Uterus (tissue), 4 donors: ENCODE results near the gene TUBAL3. TPM values are rescaled to one million over a fixed set of nuclear protein-coding genes. Genes with fewer than 3 reads are reported as not detected.

Source experiments
- DNase-seq, 2 donors: peaks; one replicate each; pipeline ENCODE4 v3.0.0-alpha.2; 2019 to 2020
- H3K27ac ChIP-seq, 2 donors: fragments of 200-600 bp; sonication (generic); 1 replicate in 1 of 2; 2 replicates in 1 of 2; pipeline ENCODE4 v1.5.1; 2016 to 2018
- H3K27me3 ChIP-seq, 2 donors: fragments of 200-600 bp; sonication (generic); one replicate each; pipeline ENCODE4 v1.5.1; 2018 to 2019; ENCODE audit warnings: control low read depth in 1 of 2
- H3K36me3 ChIP-seq, 2 donors: fragments of 200-600 bp; sonication (generic); one replicate each; pipeline ENCODE4 v1.5.1; 2019; ENCODE audit warnings: control low read depth in 1 of 2
- H3K4me1 ChIP-seq, 2 donors: fragments of 200-600 bp; sonication (generic); one replicate each; pipeline ENCODE4 v1.5.1; 2018 to 2019; ENCODE audit warnings: control low read depth in 1 of 2
- H3K4me3 ChIP-seq, 2 donors: fragments of 200-600 bp; sonication (generic); 1 replicate in 1 of 2; 2 replicates in 1 of 2; pipeline ENCODE4 v1.5.1; 2018 to 2019; ENCODE audit warnings: mild to moderate bottlenecking in 1 of 2
- H3K9me3 ChIP-seq, 2 donors: fragments of 200-600 bp; sonication (generic); one replicate each; pipeline ENCODE4 v1.5.1; 2019; ENCODE audit warnings: control low read depth in 1 of 2
- CTCF ChIP-seq, 4 experiments: fragments of 200-600 bp in 2 of 4; fragments of 450-650 bp in 2 of 4; sonication (generic) in 2 of 4; IDR thresholded peaks; one replicate each; pipeline ENCODE4 v1.5.1; 2016 to 2019; ENCODE audit warnings: antibody characterized with exemption in 4 of 4, mild to moderate bottlenecking in 2 of 4, moderate library complexity in 1 of 4
- POLR2A ChIP-seq, 2 donors: fragments of 450-650 bp; IDR thresholded peaks; one replicate each; pipeline ENCODE4 v1.6.1; 2016; ENCODE audit warnings: antibody characterized with exemption in 2 of 2, mild to moderate bottlenecking in 1 of 2, moderate library complexity in 1 of 2
- intact Hi-C: fragments of 100-400 bp; cut with DNase I; formaldehyde crosslinking; loops from one replicate; pipeline ENCODE4 v1.15.1; 2023; ENCODE audit warnings: low total_unique reads
- total RNA-seq, 4 donors: library from RNA; depleted of rRNA in 3 of 4; stranded (reverse); fragments of >200 nt in 3 of 4; gene quantifications; one replicate each; pipeline versions ENCODE4 v1.1.0 to v1.2.4, GENCODE V29; 2014 to 2023
- donor health status: DM: yes; HTN: yes; CAD: no.

The TUBAL3 gene
- total RNA-seq, 4 donors from 2014 or later: not detected

DNA sequence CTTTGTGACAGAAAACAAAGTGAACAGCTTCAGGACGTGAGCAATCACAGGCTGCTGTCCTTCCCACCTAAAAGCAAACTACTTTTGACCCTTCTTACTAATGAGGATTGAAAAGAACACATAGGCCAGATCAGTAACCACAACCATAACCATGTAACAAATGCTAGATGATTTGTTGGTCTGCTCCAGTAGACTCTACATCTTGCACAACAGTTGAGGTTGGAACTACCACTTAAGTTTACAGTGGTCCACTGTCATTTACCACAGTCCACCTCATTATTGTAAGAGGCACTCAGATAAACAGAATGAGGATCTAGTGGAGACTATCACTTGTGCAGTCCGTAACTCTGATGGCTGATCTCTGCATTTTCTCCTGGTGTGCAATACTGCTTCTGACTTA lies 35.6 kb upstream of the TUBAL3 start:
- Histone ChIP-seq H3K4me1 (no peaks in the 10 kb centered on the region), H3K4me3 (no peak overlapping the region), H3K27ac (no peak overlapping the region), H3K9me3 (no peaks in the 10 kb centered on the region), H3K36me3 (no peaks in the 10 kb centered on the region), H3K27me3 (no peaks in the 10 kb centered on the region)
- intact Hi-C loops: loop anchor here (5.0 kb wide), 1 partner anchor 182 kb away; no protein-coding TSS in a partner anchor
- DNase-seq: no peak
- TF ChIP-seq CTCF (IDR thresholded peaks at IDR 0.05): no peak
- TF ChIP-seq POLR2A (IDR thresholded peaks at IDR 0.05): no peak

- H3K9me3 ChIP-seq: no peaks in the 10 kb centered on the region
- H3K4me1 ChIP-seq: no peaks in the 10 kb centered on the region
- DNase-seq: no peak
- H3K36me3 ChIP-seq: no peaks in the 10 kb centered on the region
- TF ChIP-seq CTCF (IDR thresholded peaks at IDR 0.05): no peak
- intact Hi-C loops: loop anchor here (10.0 kb wide), 1 partner anchor 591 kb away; no protein-coding TSS in a partner anchor
- H3K27me3 ChIP-seq: no peaks in the 10 kb centered on the region
- H3K4me3 ChIP-seq: no peak overlapping the region
- H3K27ac ChIP-seq: no peak overlapping the region
These were observed 30.7 kb upstream of the TUBAL3 start for GRCh38 chr10:5435328-5435727.

GRCh38 chr10:5434017-5434753 lies 29.6 kb upstream of the TUBAL3 start:
- no peak for TF ChIP-seq POLR2A (IDR thresholded peaks at IDR 0.05)
- peak; percentile 28 to 57 (median 47) for TF ChIP-seq CTCF (IDR thresholded peaks at IDR 0.05)
- H3K9me3 ChIP-seq: no peaks in the 10 kb centered on the region
- no peak for DNase-seq
- H3K4me1 ChIP-seq: no peaks in the 10 kb centered on the region
- intact Hi-C loops: loop anchor here (10.0 kb wide), 1 partner anchor 589 kb away; no protein-coding TSS in a partner anchor
- H3K27me3 ChIP-seq: no peaks in the 10 kb centered on the region
- H3K36me3 ChIP-seq: no peaks in the 10 kb centered on the region
- H3K27ac ChIP-seq: no peak overlapping the region
- H3K4me3 ChIP-seq: no peak overlapping the region

DNA sequence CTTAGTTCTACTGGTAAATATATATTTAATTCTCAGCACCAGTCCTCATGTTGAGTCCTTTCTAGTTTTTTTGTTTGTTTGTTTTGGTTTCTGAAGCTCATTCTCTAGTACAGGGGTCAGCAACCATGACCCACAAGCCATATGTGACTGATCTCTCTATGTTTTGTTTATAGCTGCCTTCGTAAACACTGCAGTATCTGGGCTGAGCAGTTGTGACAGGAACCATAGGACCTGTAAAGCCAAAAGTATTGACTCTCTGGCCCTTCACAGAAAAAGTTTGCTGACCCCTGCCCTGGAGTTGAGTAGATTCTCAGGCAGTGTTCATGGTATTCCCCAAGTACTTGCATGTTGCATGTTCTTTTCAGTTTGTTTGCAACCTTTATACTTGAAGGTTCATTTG lies 28.6 kb upstream of the TUBAL3 start:
- no peak overlapping the region for H3K4me3 ChIP-seq
- H3K4me1 ChIP-seq: no peaks in the 10 kb centered on the region
- TF ChIP-seq POLR2A (IDR thresholded peaks at IDR 0.05) (no peak), CTCF (IDR thresholded peaks at IDR 0.05) (no peak)
- H3K27me3 ChIP-seq: no peaks in the 10 kb centered on the region
- no peak overlapping the region for H3K27ac ChIP-seq
- H3K36me3 ChIP-seq: no peaks in the 10 kb centered on the region
- intact Hi-C loops: loop anchor here (10.0 kb wide), 1 partner anchor 588 kb away; no protein-coding TSS in a partner anchor
- DNase-seq: no peak
- no peaks in the 10 kb centered on the region for H3K9me3 ChIP-seq

GRCh38 chr10:5428133-5428532 lies 23.5 kb upstream of the TUBAL3 start:
- Histone ChIP-seq H3K36me3 (no peaks in the 10 kb centered on the region), H3K27ac (no peak overlapping the region), H3K9me3 (no peaks in the 10 kb centered on the region), H3K4me1 (no peaks in the 10 kb centered on the region), H3K4me3 (no peak overlapping the region), H3K27me3 (no peaks in the 10 kb centered on the region)
- TF ChIP-seq POLR2A (IDR thresholded peaks at IDR 0.05): no peak
- TF ChIP-seq CTCF (IDR thresholded peaks at IDR 0.05): no peak
- no peak for DNase-seq
- intact Hi-C loops: no loop called here
